Gastroesophageal sphincter (tissue), 3 donors: ENCODE measurements around the gene GPR78.

ENCODE experiments used
- EP300 ChIP-seq: sonication (generic); formaldehyde crosslinking; IDR thresholded peaks from one replicate; pipeline ENCODE4 v1.6.1; 2017; ENCODE audit warnings: antibody characterized with exemption, mild to moderate bottlenecking
- POLR2A ChIP-seq, 2 donors: fragments of 450-650 bp; IDR thresholded peaks; one replicate each; pipeline ENCODE4 v1.6.1; 2017; ENCODE audit warnings: antibody characterized with exemption in 2 of 2, mild to moderate bottlenecking in 2 of 2, moderate library complexity in 1 of 2
- TF ChIP-seq, protein P1 (sequence below), 4 experiments: fragments of 200-600 bp in 2 of 4; fragments of 450-650 bp in 2 of 4; sonication (generic) in 1 of 4; IDR thresholded peaks; one replicate each; pipeline ENCODE4 v1.5.1; 2017 to 2019; ENCODE audit warnings: antibody characterized with exemption in 4 of 4, mild to moderate bottlenecking in 2 of 4, moderate library complexity in 2 of 4

DNA sequence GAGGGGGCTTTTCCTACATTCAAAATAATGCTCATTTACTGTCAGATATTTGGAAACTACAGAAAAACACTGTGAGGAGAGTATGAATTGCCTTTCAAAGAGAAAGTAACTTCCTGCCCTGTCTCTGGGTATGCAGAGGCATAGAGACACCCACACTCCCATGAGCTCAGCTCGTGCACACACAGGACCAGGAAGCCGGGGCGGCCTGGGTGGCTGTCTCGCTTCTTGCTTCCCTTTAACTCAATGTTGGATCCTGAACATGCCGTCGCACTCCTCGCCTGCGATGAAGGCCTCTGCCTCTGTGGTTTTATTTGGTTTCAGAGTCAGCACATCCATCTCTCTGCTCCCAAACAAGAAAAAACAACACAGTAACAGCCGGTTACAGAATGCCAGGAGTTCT is 40.1 kb upstream of the GPR78 start:
- no peak for TF ChIP-seq POLR2A (IDR thresholded peaks at IDR 0.05)
- TF ChIP-seq, protein P1, sequence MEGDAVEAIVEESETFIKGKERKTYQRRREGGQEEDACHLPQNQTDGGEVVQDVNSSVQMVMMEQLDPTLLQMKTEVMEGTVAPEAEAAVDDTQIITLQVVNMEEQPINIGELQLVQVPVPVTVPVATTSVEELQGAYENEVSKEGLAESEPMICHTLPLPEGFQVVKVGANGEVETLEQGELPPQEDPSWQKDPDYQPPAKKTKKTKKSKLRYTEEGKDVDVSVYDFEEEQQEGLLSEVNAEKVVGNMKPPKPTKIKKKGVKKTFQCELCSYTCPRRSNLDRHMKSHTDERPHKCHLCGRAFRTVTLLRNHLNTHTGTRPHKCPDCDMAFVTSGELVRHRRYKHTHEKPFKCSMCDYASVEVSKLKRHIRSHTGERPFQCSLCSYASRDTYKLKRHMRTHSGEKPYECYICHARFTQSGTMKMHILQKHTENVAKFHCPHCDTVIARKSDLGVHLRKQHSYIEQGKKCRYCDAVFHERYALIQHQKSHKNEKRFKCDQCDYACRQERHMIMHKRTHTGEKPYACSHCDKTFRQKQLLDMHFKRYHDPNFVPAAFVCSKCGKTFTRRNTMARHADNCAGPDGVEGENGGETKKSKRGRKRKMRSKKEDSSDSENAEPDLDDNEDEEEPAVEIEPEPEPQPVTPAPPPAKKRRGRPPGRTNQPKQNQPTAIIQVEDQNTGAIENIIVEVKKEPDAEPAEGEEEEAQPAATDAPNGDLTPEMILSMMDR (IDR thresholded peaks at IDR 0.05) = no peak
- no peak for TF ChIP-seq EP300
